Fibroblast of the conjunctiva (primary cell): ENCODE results near the gene ZNF594.
"Not testable (repeated sequence)": the region's sequence is repeated elsewhere in the genome, so short reads cannot be mapped to it uniquely, and the experiment has no call there.

Experiments used
- DNase-seq: peaks from one replicate; pipeline ENCODE4 v3.0.0-alpha.2; 2010; ENCODE audit warnings: low read depth

The ZNF594 gene

DNA sequence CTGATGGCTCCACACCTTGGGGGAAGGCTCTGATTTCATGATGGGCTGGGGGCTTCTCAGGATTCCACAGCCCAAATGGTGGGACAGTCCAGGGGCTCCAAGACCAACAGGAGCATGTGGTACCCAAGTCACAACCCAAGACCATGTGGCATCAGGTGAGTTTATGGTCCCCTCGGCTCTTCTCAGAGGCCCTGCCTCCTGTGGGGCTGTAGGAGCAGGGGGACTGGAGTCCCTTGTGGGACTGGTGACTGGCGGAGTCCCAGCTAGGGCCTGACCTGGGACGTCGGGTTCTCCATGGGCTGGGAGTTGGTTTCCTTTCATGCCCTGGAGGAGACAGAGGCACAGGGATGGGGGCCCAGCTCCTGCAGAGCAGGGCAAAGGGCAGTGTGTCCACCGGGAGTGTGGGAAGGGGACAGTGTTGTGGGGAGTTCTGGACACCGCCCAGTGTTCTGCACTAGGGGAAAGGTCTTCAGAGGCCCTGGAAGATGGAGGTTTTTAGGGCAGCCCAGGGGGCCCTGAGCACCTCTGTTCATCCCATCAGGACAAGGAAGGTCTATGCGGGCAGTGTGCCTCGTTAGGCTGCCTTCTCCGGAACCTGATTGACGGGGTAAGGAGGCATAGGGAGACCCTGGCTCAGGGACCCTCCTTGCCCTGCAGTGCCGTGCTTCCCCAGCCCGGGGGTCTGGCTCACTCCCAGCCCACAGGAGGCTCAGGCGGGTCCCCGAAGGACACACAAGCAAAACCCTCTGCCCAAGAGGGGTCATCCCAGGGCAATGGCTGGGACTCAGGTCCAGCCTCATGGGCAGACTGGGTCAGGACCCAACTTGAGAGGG is 54.9 kb downstream of the ZNF594 start:
- not testable (repeated sequence) for DNase-seq

DNA sequence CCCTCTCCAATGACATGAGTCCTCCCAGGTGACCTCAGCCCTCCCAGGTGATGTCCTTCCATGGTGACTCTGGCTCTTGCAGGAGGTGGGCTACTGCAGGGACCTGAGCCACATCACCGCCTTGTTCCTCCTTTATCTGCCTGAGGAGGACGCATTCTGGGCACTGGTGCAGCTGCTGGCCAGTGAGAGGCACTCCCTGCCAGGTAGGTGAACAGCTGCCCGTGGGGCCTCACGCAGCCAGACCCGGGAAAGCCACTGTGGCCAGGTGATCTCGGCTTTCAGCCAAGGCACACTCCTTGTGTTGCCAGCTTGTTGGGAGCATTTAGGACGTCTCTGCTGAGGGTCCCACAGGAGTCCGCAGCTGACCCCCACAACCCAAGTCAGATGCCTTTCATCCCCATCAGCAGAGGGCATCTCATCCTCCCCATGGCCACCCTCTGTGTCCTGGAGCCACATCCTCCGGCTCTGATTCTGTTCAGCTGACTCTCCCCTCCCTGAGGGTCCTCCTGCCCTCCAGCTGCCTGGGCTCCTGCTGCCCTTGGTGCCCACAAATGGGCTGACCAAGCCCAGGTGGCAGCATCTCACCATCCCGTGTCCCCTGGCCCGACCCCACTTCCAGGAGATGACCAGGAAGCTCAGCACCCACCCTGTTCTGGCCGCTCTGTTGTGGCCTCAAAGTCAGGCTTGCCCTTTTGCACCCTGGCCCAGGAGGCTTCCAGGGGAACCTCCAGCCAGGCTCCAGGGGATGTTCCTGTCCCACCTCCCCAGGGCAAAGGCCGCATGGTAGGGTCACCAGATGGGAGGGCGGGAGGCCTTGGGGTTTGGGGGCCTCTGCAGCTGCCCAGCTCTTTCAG is 55.7 kb downstream of the ZNF594 start:
- no peak for DNase-seq

DNA sequence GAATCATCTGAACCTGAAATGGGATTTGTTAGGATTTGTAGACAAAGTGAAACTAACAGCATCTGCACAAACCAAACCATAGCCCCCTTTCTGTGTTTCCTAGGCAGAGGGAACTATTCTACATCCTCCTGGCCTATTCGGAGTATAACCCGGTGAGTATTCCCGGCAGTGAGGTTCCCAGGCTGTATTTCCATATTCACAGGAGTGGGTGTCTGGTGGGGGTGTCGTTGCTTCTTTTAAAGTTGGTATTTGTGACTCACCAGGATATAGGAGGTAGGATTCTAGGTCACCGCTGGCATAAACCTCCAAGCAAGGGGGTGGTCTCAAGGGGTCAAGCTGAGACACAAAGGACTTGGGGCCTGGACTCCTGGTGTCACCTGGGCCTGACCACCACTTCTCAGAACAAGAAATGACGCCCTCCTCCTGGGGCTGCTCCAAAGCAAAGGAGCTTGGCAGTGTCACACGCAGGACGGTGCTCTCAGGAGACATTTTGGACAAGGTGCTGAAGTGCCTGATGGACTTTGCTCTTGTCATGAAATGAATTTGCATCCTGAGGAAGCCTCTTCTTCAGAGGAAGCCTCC is 56.4 kb downstream of the ZNF594 start:
- not testable (repeated sequence) for DNase-seq

DNA sequence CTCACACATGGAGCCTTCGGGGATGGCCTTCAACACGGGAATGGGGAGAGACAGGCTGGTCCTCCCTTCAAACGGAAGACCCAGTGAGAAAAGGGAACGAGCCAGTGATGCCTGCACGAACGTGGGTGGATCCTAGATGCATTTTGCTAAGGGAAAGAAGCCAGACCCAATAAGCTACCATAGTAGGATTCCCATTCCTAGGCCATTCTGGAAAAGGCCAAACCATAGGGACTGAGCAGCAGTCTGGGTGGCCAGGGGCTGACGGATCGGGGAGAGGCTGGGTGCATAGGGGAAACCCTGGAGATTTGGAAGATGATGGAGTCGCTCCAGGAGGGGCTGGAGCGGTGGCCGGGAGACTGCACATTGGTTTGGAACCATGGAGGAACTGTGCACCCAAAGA is 57.1 kb downstream of the ZNF594 start:
- DNase-seq: not testable (repeated sequence)

DNA sequence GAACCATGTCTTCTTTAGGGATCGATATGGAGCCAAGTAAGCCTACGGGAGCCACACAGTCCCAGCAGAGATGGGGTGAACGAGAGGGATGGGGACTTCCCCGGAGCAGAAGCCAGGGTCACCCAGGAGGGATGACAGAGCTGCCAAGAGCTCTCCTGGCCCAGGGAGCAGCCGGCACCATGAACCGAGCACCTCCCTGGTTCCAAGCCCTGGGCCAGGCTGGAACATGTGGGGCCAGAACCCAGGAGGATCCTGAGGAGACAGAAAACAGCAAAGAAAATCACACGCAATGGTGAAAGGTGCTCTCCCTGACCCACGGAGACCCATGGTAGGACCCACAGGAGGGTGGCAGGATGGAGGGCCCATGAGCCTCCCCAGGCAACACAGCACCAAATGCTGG is 57.7 kb downstream of the ZNF594 start:
- DNase-seq: not testable (repeated sequence)

DNA sequence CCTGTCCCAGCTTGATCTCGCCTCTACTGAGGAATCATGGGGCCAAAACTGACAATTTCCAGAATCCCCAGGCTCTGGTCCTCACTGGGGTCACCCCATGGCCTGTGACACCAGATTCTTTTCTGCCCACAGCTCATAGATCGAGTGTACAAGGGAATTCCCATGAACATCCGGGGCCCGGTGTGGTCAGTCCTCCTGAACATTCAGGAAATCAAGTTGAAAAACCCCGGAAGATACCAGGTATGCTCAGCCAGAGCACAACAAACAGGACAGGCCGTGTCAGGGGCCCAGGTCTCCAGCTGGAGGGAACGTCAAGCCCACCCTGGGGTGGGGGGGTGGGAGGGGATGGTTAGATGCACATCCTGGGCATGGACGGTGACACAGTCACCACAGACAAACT is 58.4 kb downstream of the ZNF594 start:
- DNase-seq: no peak

DNA sequence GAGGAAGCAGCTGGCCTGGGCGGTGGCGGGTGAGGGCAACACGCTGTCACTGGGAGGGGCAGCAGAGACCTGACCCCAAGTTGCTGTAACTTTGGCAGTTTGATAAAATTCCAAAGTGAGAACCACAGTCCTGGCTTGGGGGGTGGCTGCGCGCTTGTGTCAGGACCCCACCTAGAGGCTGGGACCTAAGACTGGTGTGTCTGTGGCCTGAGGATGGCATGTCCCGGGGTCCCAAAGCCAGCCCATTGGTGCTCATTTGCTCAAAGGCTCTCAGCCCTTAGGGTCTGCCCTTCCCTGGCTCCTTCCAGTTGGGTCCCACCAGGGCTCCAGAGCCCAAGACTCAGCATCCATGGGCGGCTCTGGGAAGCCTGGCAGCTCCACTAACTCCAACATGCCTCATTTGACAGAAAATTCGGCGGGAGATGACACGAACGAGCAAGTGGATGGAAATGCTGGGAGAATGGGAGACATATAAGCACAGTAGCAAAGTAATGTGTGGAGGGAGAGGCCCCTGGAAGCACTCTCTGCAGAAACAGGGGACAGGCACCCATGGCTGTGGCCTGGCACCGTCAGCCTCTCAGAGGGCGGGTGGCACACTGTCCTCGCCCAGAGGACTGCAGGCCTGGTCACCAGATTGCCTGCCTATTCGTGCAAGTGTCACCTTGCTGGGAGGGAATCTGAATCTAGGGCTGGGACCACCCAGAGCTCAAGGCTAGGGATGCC is 59.0 kb downstream of the ZNF594 start:
- not testable (repeated sequence) for DNase-seq

DNA sequence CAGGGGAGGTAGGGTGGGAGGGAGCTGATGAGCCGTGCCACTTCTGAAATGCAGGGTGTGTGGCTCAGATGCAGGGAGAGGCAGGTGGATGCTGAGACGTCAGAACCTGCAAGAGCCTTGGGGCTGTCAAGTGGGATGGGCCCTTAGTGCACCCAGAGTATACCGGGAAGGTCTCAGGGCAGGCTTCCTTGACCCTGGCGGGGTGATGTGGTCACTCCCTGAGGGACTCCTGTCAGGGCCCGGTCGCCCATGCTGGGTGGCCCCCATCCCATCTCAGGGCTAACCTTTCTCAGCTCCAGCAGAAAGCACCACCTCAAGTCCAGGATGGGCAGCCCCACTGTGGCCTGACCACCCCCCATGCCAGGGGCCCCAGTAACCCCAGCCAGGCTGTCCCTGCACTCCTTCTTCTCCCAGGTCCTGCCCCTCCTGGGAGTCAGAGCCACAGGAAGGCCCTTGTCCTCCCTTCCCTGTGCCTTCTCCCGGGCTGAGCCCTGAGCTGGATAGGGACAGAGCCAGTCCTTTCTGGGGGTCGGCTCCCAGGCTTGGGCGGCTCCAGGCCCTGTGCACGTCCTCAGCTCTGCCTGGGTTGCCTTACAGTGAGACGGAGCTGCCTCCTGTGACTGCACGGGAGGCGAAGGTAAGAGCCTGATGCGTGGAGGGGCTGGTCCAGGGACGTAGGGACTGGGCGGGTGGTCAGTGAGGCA is 59.7 kb downstream of the ZNF594 start:
- DNase-seq: not testable (repeated sequence)

DNA sequence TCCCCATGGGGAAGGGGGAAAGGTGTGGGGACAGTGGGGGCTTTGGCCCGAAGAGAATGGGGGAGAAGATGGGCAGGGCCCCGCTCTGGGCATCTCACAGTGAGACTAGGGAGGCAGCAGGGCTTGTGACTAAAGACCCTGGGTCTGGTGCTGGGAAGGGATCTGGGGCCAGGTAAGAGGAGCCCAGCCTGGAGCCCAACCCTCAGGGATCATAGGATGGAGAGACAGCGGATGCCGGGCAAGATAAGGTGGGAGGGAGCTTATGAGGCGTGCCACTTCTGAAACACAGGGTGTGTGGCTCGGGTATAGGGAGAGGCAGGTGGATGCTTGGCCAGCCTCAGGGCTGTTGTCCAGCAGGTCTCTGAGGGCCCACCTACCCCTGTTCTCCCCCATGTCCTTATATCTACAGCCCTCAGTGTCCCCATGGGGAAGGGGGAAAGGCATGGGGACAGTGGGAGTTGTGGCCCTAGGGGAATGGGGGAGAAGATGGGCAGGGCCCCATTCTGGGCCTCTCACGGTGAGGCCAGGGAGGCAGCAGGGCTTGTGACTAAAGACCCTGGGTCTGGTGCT is 60.4 kb downstream of the ZNF594 start:
- DNase-seq: no peak

DNA sequence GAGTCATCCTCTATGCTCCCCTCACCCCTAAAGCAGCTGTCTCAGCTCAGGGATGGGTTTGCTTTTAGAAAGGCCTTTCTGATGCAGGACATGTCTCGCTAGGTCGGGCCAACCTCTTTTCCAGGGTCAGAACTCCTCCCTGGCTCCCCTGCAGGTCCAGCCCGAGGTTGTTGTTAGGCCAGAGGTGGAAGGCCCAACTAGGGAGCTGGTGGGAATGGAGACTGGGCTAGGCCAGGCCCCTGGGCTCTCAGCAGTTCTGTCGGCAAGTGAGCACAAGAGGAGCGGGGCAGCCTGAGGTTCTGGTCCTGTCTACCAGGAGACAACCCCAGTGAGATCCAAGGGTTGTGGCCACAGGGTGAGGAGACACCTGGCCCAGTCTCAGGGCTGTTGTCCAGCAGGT is 61.0 kb downstream of the ZNF594 start:
- not testable (repeated sequence) for DNase-seq

DNA sequence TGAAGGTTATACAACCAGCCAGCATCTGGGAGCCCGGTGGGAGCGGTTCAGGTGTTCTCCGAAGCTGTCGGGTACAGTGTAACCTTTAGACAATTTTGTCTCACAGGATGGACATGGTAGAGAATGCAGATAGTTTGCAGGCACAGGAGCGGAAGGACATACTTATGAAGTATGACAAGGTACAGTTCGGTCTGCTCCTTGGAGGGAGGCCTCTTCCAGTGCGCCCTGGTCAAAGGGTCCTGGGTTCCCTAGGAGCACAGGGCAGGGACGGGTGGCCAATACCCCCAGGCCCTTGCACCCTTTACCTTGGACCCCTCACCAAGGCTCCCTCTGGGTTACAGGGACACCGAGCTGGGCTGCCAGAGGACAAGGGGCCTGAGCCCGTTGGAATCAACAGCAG is 61.4 kb downstream of the ZNF594 start:
- not testable (repeated sequence) for DNase-seq

DNA sequence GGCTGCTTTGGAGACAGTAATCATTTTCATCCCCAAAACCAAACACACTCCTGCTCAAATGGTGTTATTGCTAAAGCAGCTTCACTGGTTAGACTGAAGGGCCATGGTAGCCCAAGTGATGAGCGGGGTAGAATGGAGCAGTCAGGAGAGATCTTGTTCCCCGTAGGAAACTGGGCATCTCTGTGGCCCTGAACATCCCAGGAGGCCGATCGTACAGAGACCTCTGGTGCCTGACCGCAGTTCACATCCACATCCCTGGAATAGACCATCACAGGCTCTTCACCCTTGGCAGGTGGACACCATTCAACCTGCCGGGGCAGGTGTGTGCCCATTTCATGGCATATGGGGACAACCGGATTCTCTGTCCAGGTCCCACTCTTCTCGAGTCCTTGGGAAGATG is 61.9 kb downstream of the ZNF594 start:
- not testable (repeated sequence) for DNase-seq
